Duodenal mucosa (tissue), 2 donors: Measurements from ENCODE around the gene HOXB2.
A peak's percentile ranks its signal among the peaks of the same experiment; 100 is the strongest.
"Not testable (repeated sequence)": the region's sequence is repeated elsewhere in the genome, so short reads cannot be mapped to it uniquely, and the experiment has no call there.

Source experiments
- H3K27ac ChIP-seq: one replicate; pipeline ENCODE4 v1.7.0; 2013; ENCODE audit warnings: low read depth, low read length
- H3K27me3 ChIP-seq, 2 donors: one replicate each; pipeline ENCODE4 v1.7.0; 2013; ENCODE audit warnings: low read length in 2 of 2, control low read depth in 1 of 2; ENCODE audit not compliant: insufficient read depth in 2 of 2, control insufficient read depth in 1 of 2
- H3K36me3 ChIP-seq, 2 donors: one replicate each; pipeline ENCODE4 v1.7.0; 2013; ENCODE audit warnings: low read length in 2 of 2, control low read depth in 1 of 2; ENCODE audit not compliant: insufficient read depth in 2 of 2, control insufficient read depth in 1 of 2
- H3K4me1 ChIP-seq, 2 donors: one replicate each; pipeline ENCODE4 v1.7.0; 2013; ENCODE audit warnings: low read length in 2 of 2, control low read depth in 1 of 2; ENCODE audit not compliant: insufficient read depth in 2 of 2, control insufficient read depth in 1 of 2
- H3K4me3 ChIP-seq, 2 donors: one replicate each; pipeline ENCODE4 v1.7.0; 2013; ENCODE audit warnings: low read length in 2 of 2, low read depth in 1 of 2
- H3K9ac ChIP-seq, 2 donors: one replicate each; pipeline ENCODE4 v1.7.0; 2013; ENCODE audit warnings: low read length in 2 of 2, low read depth in 1 of 2
- H3K9me3 ChIP-seq, 2 donors: one replicate each; pipeline ENCODE4 v1.7.0; 2013; ENCODE audit warnings: low read length in 2 of 2, control low read depth in 1 of 2; ENCODE audit not compliant: control insufficient read depth in 1 of 2

The HOXB2 gene

DNA sequence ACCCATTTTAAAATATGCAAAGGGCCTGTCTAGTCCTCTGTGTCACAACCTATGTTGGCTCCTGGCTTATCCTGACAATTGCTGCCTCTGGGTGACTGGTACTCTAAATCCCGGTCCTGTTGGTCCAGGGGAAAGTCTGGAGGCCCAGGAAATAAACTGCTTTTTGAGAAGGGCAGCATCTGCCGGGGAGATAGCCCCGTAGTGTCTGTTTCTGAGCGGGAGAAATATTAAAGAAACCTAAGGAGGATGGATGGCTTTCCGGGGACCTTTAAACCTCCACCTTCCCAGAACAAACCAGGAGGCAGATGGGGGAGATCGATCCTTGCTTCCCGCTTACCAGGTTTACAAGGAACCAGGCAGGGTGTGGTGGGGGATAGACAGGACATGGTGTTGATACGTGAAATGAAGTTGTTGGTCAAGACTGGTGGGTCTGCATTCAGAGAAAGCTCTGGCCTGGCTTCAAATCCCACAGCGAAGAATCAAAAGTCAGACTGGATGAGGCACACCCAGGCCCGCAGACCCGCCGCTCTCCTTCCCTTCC is 3.8 kb downstream of the HOXB2 start:
- H3K4me1 ChIP-seq: no peaks in the 10 kb centered on the region
- peak overlapping the region; percentile 52 to 63 for H3K9ac ChIP-seq
- peak overlapping the region; percentile 60 to 72 for H3K4me3 ChIP-seq
- H3K9me3 ChIP-seq: no peaks in the 10 kb centered on the region
- peaks cover 31 to 49% of the 10 kb centered on the region in 2 donors for H3K27me3 ChIP-seq
- H3K36me3 ChIP-seq: no peaks in the 10 kb centered on the region
- peak overlapping the region; percentile 87 for H3K27ac ChIP-seq

DNA sequence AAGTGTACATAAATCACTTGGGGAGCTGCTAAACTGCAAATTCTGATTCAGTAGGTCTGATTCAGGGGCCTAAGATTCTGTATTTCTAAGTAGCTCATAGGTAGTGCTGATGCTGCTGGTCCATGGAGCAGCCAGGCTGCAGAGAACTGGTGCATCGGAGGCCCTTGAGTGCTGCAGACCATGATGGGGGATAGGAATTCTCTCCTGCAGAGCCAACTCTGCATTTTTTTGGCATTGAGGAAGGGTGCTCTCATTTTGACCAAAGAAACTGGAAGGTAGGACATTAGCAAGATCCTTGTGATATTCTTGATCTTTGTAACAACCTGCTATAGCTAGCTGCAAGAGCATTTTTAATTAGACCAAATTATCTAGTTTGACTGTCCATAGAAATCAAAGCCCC is 4.7 kb downstream of the HOXB2 start:
- no peaks in the 10 kb centered on the region for H3K4me1 ChIP-seq
- no peak overlapping the region for H3K27ac ChIP-seq
- peaks cover 25 to 41% of the 10 kb centered on the region in 2 donors for H3K27me3 ChIP-seq
- no peaks in the 10 kb centered on the region for H3K9me3 ChIP-seq
- H3K4me3 ChIP-seq: no peak overlapping the region
- no peak overlapping the region for H3K9ac ChIP-seq
- no peaks in the 10 kb centered on the region for H3K36me3 ChIP-seq

DNA sequence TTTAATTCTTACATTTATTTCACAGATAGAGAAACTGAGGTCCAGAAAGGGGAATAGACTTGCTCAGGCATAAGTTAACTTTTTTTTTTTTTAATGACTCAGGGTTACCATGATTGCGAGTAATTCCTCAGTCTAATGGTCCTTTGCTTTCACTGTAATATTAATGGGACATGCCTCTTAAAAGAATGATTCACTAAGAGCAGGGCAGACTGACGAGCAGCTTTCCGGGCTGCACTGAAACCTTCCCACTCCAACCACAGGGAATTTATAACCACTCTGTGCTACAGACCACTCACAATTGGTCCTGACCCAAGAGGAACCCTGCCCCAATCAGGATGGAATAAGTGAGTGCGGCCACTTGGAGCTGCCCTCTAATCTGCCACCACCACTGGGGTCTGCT is 5.7 kb downstream of the HOXB2 start:
- no peak overlapping the region for H3K4me3 ChIP-seq
- no peaks in the 10 kb centered on the region for H3K4me1 ChIP-seq
- peaks cover 22 to 33% of the 10 kb centered on the region in 2 donors for H3K27me3 ChIP-seq
- no peak overlapping the region for H3K9ac ChIP-seq
- no peak overlapping the region for H3K27ac ChIP-seq
- no peaks in the 10 kb centered on the region for H3K9me3 ChIP-seq
- H3K36me3 ChIP-seq: no peaks in the 10 kb centered on the region

DNA sequence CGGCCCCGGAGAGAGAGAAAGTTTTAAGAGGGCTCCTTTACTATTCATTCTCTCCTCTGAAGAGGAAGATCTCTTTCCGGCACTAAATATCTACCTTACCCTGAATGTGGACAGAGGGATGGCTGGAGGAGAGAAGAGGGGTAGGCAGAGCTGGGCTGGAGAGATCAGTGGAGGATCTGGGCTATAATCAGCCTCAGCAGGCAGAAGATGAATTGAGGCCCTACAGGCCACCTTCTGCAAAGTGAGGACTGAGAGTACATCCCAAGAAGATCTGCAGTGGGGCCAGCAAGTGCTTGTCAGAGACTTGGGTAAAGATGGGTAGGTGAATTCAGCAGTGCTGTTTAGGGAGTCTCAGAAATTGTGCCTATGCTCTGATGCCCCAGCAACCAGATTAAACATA is 7.6 kb downstream of the HOXB2 start:
- no peaks in the 10 kb centered on the region for H3K4me1 ChIP-seq
- peaks cover 12 to 25% of the 10 kb centered on the region in 2 donors for H3K27me3 ChIP-seq
- H3K27ac ChIP-seq: no peak overlapping the region
- no peak overlapping the region for H3K9ac ChIP-seq
- no peak overlapping the region for H3K4me3 ChIP-seq
- no peaks in the 10 kb centered on the region for H3K9me3 ChIP-seq
- no peaks in the 10 kb centered on the region for H3K36me3 ChIP-seq

DNA sequence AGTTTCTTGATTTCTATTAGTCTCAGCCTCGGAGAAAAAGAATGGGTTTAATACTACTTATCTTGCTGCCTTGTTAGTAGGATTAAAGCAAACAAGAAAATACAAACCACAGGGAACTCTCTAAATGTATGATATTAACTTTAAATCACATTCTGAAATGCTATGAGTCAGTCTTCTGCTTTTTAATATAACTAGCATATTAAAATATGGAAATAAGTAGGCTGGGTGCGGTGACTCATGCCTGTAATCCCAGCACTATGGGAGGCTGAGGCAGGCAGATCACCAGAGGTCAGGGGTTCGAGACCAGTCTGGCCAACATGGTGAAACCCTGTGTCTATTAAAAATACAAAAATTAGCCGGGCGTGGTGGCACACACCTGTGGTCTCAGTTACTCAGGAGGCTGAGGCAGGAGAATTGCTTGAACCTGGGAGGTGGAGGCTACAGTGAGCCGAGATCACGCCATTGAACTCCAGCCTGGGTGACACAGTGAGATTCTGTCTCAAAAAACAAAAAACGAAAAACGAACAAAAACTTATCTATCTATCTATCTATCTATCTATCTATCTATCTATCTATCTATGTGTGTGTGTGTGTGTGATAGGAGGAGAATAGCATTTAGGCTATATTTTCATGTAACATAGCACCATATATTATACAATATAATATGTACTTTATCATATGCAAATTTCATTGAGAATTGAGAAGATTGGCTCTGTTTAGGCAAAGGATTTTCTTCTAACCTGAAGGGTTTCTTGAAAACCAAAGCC is 8.9 kb downstream of the HOXB2 start:
- not testable (repeated sequence) for H3K9me3 ChIP-seq, H3K9ac ChIP-seq, H3K36me3 ChIP-seq, H3K4me3 ChIP-seq, H3K27ac ChIP-seq, H3K4me1 ChIP-seq
- peaks cover 5 to 15% of the 10 kb centered on the region in 2 donors for H3K27me3 ChIP-seq

DNA sequence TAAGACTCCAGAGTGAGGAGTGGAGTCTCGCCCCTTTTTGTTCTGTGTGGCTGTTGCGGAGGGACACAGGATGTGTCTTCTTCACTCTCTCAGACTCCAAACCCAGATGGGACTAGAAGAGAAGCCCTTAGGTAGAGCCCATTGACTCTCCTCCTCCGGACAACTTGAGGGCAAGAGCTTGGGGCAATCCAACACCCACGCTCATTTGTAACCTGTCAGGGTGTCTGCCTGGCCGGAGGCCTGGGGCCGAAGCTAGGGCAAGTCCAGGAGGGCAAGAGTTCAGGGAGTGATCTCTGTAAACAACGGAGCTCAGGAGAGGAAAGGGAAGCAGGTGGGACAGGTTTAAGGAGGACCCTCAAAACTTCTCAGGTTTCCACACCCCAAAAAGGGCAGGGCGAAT is 12.6 kb downstream of the HOXB2 start:
- no peak overlapping the region for H3K4me3 ChIP-seq
- H3K4me1 ChIP-seq: no peaks in the 10 kb centered on the region
- no peak overlapping the region for H3K9ac ChIP-seq
- no peaks in the 10 kb centered on the region for H3K36me3 ChIP-seq
- H3K27ac ChIP-seq: no peak overlapping the region
- H3K9me3 ChIP-seq: no peaks in the 10 kb centered on the region
- H3K27me3 ChIP-seq: peaks cover 0 to 21% of the 10 kb centered on the region in 2 donors

DNA sequence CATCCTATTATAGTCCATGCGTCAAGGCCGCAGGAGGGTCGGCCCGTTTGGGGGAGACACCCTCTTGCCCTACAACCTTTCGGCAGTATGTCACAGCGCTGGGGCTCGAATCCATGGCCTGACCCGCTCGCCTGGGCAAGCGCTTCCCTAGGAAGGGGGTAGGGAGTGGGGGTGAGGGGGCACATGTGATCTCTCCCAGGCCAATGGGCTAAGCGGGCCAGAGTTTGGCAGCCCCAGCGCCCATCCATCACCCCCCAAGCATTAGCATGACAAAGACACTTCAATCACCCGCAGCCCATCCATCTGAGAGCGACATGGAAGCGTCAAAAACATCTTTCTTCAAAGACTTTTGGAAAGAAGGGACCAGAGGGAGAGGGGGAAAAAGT is 14.0 kb downstream of the HOXB2 start, which contains the start of gene HOXB1:
Gene HOXB1, minus strand, starts transcription at position 125 of the 386 bp plus-strand sequence. Its CDS starts 107 bp downstream, at position 18.
- Histone ChIP-seq H3K9me3 (no peaks in the 10 kb centered on the region), H3K36me3 (no peaks in the 10 kb centered on the region), H3K9ac (no peak within 1 kb of the TSS), H3K4me1 (no peaks in the 10 kb centered on the region), H3K27ac (no peak within 1 kb of the TSS), H3K27me3 (peaks cover 9 to 32% of the 10 kb centered on the region in 2 donors), H3K4me3 (no peak within 1 kb of the TSS)

DNA sequence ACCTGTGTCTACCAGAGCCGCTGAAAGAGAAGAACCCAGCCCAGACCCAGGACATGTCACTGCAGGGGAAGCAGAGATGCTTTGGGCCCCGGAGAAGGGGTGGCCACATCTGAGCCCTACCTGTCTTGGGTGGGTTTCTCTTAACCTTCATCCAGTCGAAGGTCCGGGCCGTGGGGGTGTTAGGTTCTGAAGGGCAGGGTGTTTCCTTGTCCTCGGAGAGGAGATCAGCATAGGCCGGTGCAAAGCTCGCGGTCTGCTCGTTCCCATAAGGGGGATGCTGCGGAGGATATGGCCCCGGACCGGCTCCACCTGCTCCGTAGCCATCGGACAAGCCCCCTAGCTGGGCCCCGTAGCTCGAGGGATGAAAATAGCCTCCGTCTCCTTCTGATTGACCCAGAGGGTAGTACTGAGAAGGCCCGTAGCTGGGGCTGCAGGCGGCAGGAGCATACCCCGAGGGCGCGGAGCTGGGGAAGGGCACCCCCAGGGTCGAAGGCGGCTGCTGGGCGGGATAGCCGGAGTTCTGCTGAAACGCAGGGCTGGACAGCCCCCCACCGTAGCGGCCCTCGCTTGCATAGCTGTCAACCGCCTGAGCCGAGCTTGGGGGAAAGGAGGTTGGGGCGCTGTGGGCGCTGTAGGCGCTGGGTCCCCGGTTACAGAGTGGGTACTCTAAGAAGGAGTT is 14.6 kb downstream of the HOXB2 start:
- Histone ChIP-seq H3K36me3 (no peaks in the 10 kb centered on the region), H3K9ac (no peak overlapping the region), H3K4me1 (no peaks in the 10 kb centered on the region), H3K27ac (no peak overlapping the region), H3K9me3 (no peaks in the 10 kb centered on the region), H3K4me3 (no peak overlapping the region), H3K27me3 (peaks cover 10 to 35% of the 10 kb centered on the region in 2 donors)

DNA sequence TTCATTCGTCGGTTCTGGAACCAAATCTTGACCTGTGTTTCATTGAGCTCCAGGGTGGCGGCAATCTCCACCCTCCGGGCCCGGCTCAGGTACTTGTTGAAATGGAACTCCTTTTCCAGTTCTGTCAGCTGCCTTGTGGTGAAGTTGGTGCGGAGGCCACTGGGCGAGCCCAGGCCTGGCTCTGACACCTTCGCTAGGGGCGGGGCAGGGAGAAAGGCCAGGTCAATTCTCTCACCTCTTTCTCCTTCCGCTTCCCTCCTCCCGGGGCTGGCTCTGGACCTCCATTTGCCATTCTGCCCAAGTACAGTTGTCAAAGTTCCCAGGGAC is 15.3 kb downstream of the HOXB2 start:
- Histone ChIP-seq H3K36me3 (no peaks in the 10 kb centered on the region), H3K9me3 (no peaks in the 10 kb centered on the region), H3K27ac (no peak overlapping the region), H3K27me3 (peaks cover 14 to 38% of the 10 kb centered on the region in 2 donors), H3K9ac (no peak overlapping the region), H3K4me3 (no peak overlapping the region), H3K4me1 (no peaks in the 10 kb centered on the region)

DNA sequence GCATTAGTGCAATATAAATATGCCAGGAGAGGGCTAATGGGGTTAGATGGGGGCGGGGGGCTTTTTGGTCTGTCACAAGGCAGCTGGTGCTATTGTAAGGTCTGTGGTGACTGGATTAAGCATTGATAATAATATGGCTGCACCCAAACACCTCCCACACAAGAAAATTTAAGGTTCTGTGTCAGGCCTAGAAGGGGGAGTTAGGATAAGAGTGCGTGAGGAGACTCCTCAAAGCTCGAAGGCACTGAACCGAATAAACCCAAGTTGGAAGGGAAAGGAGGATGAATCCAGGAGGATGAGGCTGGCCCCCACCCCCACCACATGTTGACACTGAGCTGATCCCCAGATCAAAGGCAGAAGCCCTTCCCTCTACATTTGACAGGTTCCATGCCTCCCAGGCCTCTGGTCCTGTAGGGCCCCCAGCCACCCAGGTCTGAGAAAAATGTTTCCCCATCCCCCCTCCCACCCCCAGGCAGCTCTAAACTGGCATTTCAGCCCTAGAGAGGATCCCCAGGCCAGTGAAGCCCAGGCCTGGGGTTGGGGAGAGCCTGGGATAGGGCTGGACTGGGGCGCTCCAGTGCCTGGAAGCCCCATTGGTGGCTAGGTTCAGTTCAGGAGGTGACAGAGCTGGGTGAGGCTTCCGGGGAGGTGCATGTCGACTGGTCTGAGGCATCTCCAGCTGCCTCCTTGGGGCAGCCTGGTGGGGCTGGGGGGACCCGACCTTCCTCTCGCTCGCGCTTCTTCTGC is 15.8 kb downstream of the HOXB2 start:
- no peaks in the 10 kb centered on the region for H3K36me3 ChIP-seq
- no peak overlapping the region for H3K4me3 ChIP-seq
- H3K27me3 ChIP-seq: peaks cover 14 to 38% of the 10 kb centered on the region in 2 donors
- H3K27ac ChIP-seq: no peak overlapping the region
- no peak overlapping the region for H3K9ac ChIP-seq
- H3K9me3 ChIP-seq: no peaks in the 10 kb centered on the region
- H3K4me1 ChIP-seq: no peaks in the 10 kb centered on the region
